VCaP (cell line): Measurements from ENCODE around the gene HIBCH.

Experiments
- H3K27ac ChIP-seq: fragments of 450-650 bp; 2 replicates; pipeline ENCODE4 v1.5.1; 2017
- TF ChIP-seq, protein P1 (sequence below): fragments of 450-650 bp; conservative IDR thresholded peaks from 2 replicates; pipeline ENCODE4 v1.5.1; 2017; ENCODE audit warnings: mild to moderate bottlenecking, moderate library complexity

HIBCH gene

DNA sequence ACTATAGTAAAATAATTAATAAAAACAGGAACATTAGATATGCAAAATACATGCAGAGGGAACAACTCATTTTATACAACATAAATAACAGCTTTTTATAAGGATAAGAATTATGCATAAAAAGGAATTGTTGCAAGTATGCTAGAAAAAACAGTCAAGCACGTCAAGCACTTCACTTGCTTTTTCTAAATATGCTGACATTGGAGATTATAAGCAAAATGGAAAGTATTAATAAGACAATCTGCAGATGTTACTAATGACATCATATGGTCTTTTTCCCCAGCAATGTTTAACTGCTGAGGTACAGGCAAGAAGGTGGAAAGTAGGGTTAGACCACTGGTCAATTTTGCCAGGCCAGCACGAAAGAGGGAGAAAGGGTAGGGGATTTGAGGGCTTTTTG is 111.7 kb downstream of the HIBCH start:
- TF ChIP-seq, protein P1, sequence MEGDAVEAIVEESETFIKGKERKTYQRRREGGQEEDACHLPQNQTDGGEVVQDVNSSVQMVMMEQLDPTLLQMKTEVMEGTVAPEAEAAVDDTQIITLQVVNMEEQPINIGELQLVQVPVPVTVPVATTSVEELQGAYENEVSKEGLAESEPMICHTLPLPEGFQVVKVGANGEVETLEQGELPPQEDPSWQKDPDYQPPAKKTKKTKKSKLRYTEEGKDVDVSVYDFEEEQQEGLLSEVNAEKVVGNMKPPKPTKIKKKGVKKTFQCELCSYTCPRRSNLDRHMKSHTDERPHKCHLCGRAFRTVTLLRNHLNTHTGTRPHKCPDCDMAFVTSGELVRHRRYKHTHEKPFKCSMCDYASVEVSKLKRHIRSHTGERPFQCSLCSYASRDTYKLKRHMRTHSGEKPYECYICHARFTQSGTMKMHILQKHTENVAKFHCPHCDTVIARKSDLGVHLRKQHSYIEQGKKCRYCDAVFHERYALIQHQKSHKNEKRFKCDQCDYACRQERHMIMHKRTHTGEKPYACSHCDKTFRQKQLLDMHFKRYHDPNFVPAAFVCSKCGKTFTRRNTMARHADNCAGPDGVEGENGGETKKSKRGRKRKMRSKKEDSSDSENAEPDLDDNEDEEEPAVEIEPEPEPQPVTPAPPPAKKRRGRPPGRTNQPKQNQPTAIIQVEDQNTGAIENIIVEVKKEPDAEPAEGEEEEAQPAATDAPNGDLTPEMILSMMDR = no peak
- no peak overlapping the region for H3K27ac ChIP-seq

DNA sequence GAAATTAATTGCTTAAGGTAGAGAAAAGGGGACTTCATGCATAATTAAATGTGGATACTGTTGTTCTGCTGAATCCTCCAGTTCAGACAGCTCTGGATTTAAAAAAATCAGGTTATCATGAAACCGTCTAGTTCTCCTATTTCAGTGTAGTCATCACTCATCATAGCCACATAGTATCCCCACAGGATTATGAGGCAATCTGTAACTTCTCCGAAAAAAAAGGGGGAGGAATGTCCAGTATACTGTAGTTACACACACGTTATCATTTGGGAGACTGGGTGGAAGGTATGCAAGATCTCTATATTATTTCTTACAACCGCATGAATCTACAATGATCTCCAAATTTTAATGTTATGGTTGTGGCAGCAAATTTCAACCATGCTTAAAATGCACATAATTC is 114.0 kb downstream of the HIBCH start:
- TF ChIP-seq, protein P1 = no peak
- no peak overlapping the region for H3K27ac ChIP-seq

DNA sequence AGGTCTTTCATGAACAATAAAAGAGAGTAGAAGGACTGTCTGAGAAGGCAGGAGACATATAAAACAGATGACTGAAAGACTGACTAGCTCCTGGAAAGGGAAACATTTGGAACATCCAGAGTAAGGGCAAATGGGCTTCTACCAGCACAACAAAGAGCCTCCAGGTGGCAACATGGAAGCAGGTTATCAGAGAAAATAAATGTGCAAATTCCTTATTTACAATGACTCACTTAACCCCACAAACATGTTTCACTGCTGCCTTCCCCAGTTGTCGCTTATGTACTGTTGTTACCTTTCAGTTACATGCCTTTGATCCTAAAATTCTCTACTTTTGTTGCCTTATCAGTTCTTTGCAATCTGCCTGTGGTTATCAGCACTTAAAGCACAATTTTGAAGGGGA is 117.0 kb downstream of the HIBCH start:
- TF ChIP-seq, protein P1 = no peak
- H3K27ac ChIP-seq = no peak overlapping the region

GRCh38 chr2:190202018-190202417 is 117.6 kb downstream of the HIBCH start:
- TF ChIP-seq, protein P1 = no peak

GRCh38 chr2:190200603-190201002 is 119.0 kb downstream of the HIBCH start:
- TF ChIP-seq, protein P1 = no peak
- no peak overlapping the region for H3K27ac ChIP-seq

More at GRCh38 chr2:190202018-190202417, 117.6 kb downstream of the HIBCH start:
- H3K27ac ChIP-seq = no peak overlapping the region

DNA sequence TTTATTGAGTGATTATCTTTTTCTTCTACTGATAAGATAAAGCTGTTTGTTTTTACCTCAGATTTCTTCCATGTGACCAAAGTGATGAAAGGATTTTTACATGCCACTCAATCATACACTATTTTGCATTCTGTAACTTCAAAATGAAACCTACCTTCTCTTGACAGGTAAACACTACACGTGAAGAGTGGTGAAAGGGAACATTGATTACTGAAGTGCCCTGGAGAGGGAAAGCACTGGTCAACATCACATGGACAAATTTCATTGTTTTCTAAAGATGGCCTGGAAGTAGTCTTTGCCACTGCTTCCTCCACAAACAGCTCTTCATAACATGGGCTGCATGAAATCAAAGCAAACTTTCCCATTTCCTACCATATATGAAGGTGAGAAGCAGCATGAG is 120.1 kb downstream of the HIBCH start:
- TF ChIP-seq, protein P1 = no peak

DNA sequence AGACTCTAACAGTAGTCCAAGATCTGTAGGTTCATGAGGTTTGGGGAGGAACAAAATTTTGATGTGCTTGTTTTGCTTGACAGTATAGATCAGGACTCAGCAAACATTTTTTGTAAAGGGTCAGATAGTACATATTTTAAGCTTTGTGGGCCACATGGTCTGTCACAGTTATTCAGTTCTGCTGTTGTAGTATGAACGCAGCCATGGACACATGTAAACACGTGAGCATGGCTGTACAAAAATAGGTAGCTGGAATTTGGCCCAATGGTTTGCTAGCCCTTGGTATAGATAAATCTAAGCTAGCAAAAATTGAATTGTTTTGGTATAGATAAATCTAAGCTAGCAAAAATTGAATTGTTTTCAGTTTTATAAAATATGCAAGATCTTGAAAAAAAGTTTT is 120.5 kb downstream of the HIBCH start:
- TF ChIP-seq, protein P1 = no peak
- H3K27ac ChIP-seq = no peak overlapping the region

More for the DNA sequence above, 120.1 kb downstream of the HIBCH start:
- no peak overlapping the region for H3K27ac ChIP-seq
